Measurements from ENCODE around the gene SP140. TPM values are rescaled to one million over a fixed set of nuclear protein-coding genes. Genes with fewer than 3 reads are reported as not detected.

The SP140 gene
- total and polyA plus RNA-seq, 7 donors: 0.19 to 0.59 (median 0.35) TPM

DNA sequence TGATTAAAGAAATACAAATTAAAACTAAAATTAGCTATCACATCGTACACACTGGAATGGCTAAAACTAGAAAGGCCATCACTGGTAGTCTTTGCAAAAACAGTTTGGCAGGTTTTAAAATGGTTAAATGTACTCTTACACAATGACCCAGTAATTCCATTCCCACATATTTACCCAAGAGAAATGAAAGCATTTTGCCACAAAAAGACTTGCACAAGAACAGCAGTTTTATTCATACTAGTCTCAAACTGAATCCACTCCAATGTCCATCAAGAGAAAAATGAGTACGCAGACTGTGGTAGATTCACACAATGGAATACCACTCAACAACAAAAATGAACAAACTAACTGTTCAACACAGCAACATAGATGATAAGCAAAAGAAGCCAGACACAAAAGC, 130.5 kb downstream of the SP140 start:
- Histone ChIP-seq H3K4me1 (no peaks in the 10 kb centered on the region), H3K4me3 (no peak overlapping the region), H3K27ac (no peak overlapping the region), H3K9me3 (no peaks in the 10 kb centered on the region), H3K27me3 (ENCODE audit: insufficient read depth in 3 of 3, low read length in 2 of 3) (no peaks in the 10 kb centered on the region), H3K36me3 (ENCODE audit: insufficient read depth in 1 of 2, low read depth in 1 of 2) (peaks cover 0 to 8% of the 10 kb centered on the region in 2 donors)
- no peak for DNase-seq
- no peak for ATAC-seq
- TF ChIP-seq, protein P1, sequence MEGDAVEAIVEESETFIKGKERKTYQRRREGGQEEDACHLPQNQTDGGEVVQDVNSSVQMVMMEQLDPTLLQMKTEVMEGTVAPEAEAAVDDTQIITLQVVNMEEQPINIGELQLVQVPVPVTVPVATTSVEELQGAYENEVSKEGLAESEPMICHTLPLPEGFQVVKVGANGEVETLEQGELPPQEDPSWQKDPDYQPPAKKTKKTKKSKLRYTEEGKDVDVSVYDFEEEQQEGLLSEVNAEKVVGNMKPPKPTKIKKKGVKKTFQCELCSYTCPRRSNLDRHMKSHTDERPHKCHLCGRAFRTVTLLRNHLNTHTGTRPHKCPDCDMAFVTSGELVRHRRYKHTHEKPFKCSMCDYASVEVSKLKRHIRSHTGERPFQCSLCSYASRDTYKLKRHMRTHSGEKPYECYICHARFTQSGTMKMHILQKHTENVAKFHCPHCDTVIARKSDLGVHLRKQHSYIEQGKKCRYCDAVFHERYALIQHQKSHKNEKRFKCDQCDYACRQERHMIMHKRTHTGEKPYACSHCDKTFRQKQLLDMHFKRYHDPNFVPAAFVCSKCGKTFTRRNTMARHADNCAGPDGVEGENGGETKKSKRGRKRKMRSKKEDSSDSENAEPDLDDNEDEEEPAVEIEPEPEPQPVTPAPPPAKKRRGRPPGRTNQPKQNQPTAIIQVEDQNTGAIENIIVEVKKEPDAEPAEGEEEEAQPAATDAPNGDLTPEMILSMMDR (IDR thresholded peaks at IDR 0.05): no peak
- 83 to 89% (median 87%) methylated on average over 2 of the region's 2 CpGs for WGBS, 3 donors
- intact Hi-C loops (cut with DNase I): no loop called here

DNA sequence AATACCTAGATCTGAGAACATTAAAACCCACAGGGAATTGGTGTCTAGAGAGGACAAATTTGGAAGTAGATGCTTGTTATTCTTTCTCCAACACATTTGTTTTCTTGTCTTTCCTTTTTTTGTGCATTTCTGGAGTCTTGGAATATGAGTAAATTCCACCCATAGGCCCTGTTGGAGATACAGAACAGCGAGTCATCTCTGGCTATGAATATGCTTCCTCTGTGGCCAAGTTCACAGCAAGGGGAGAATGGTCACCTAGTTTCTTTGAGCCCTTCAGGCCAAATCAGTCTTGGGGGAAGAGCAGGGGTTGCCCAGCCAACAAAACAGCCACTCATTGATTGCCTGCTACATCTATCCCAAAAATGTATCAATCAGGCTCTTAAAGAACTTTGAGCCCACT, 132.8 kb downstream of the SP140 start:
- Histone ChIP-seq H3K27ac (no peak overlapping the region), H3K9me3 (no peaks in the 10 kb centered on the region), H3K4me1 (no peaks in the 10 kb centered on the region), H3K27me3 (ENCODE audit: insufficient read depth in 3 of 3, low read length in 2 of 3) (no peaks in the 10 kb centered on the region), H3K36me3 (ENCODE audit: insufficient read depth in 1 of 2, low read depth in 1 of 2) (peaks cover 3 to 8% of the 10 kb centered on the region in 2 donors), H3K4me3 (no peak overlapping the region)
- TF ChIP-seq, protein P1 (IDR thresholded peaks at IDR 0.05): no peak
- no peak for ATAC-seq
- intact Hi-C loops (cut with DNase I): no loop called here
- WGBS, 3 donors: 90 to 94% (median 93%) methylated on average over 1 of the region's 1 CpG
- no peak for DNase-seq

DNA sequence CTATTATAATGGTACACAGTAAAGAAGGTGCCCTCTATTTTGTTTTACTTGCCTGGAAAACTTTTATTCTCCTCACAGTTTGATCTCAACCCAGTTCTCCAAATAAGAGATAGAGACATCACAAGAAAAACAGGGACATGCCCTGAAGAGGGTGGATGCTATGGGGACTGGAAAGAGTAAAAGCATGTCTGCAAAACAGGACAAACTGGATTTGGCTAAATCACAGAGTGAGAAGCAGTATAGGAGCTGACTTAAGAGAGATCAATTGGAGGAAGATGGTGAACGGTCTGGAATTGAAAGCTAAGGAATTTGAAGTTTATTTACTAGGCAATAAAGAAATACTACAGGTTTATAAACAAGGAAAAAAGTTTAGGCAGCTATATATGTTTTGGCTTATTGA, 134.5 kb downstream of the SP140 start:
- TF ChIP-seq, protein P1 (IDR thresholded peaks at IDR 0.05): no peak
- H3K27ac ChIP-seq: no peak overlapping the region
- 40 to 63% (median 58%) methylated on average over 1 of the region's 1 CpG for WGBS, 3 donors
- H3K27me3 ChIP-seq (ENCODE audit: insufficient read depth in 3 of 3, low read length in 2 of 3): no peaks in the 10 kb centered on the region
- no peaks in the 10 kb centered on the region for H3K9me3 ChIP-seq
- ATAC-seq (no peak), DNase-seq (no peak)
- H3K4me3 ChIP-seq: no peak overlapping the region
- H3K36me3 ChIP-seq (ENCODE audit: insufficient read depth in 1 of 2, low read depth in 1 of 2): peaks cover 3 to 8% of the 10 kb centered on the region in 2 donors
- no peaks in the 10 kb centered on the region for H3K4me1 ChIP-seq
- intact Hi-C loops (cut with DNase I): no loop called here

DNA sequence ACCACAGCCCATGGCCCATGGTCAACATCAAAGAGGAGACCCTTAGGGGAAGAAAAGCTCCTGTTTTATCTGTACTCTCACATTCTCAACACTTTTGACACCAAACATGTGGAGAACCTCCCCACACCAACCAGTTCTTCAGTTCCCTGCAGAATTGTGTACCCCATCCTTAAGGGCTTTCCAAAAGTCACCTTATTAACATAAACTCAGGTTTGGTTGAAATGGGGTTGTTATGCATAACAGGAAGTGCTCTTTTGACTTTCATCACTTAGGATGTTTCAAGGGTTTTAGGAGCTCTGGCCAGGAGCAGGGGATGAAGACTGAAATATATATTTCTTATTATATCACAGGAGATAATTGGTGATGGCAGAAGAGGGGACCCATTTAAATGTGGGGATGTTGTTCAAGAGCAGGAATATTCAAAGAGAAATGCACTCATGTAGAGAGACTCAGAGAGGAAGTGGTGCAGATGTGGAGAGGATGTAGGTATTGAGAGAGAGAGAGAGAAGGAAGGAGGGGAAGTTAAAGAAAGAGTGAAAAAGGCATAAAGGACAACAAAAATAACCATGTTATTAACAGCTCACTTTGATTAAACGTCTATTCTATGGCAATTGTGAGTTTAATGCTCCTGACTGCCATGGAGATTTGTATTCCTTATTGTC, 136.6 kb downstream of the SP140 start:
- Histone ChIP-seq H3K27ac (no peak overlapping the region), H3K4me1 (no peaks in the 10 kb centered on the region), H3K9me3 (no peaks in the 10 kb centered on the region), H3K36me3 (ENCODE audit: insufficient read depth in 1 of 2, low read depth in 1 of 2) (peaks cover 3 to 8% of the 10 kb centered on the region in 2 donors), H3K4me3 (no peak overlapping the region), H3K27me3 (ENCODE audit: insufficient read depth in 3 of 3, low read length in 2 of 3) (no peaks in the 10 kb centered on the region)
- DNase-seq (no peak), ATAC-seq (no peak)
- WGBS, 3 donors: 37 to 61% (median 49%) methylated on average over 1 of the region's 1 CpG
- TF ChIP-seq, protein P1 (IDR thresholded peaks at IDR 0.05): no peak
- intact Hi-C loops (cut with DNase I): no loop called here

Other genes with a start within 250 kb of the SP140 start
- gene SLC16A14, start 156.8 kb upstream of the SP140 start, total RNA-seq: 1 to 10 TPM in 1 of 4 donors, under 1 TPM in 3; 0.46 to 1.2 (median 0.80) TPM
- under 1 TPM; 0.17 to 0.37 (median 0.34) TPM for gene SLC16A14, start 156.8 kb upstream of the SP140 start, polyA plus RNA-seq
- gene SP110, start 5.8 kb upstream of the SP140 start, total RNA-seq: 10 to 100 TPM in 1 of 4 donors, 1 to 10 TPM in 3; 5.2 to 15.9 (median 7.3) TPM
- 10 to 100 TPM in 1 of 3 donors, 1 to 10 TPM in 2; 3.4 to 11.8 (median 4.2) TPM for gene SP110, start 5.8 kb upstream of the SP140 start, polyA plus RNA-seq
- 1 to 10 TPM; 3.5 to 5.3 (median 3.8) TPM for gene SP140L, start 101.5 kb downstream of the SP140 start, total RNA-seq
- 1 to 10 TPM; 1.6 to 6.7 (median 3.5) TPM for gene SP140L, start 101.5 kb downstream of the SP140 start, polyA plus RNA-seq
- 10 to 100 TPM; 13.5 to 28.0 (median 20.3) TPM for gene SP100, start 190.5 kb downstream of the SP140 start, total RNA-seq
- gene SP100, start 190.5 kb downstream of the SP140 start, polyA plus RNA-seq: 10 to 100 TPM in 1 of 3 donors, 1 to 10 TPM in 2; 6.5 to 10.4 (median 9.3) TPM